Adrenal gland (tissue), 12 donors: ENCODE results near the gene PML. TPM values are rescaled to one million over a fixed set of nuclear protein-coding genes. Genes with fewer than 3 reads are reported as not detected.

Experiments
- DNase-seq, 7 donors: peaks; one replicate each; pipeline ENCODE4 v3.0.0-alpha.2; 2019 to 2020
- H3K27ac ChIP-seq, 5 donors: fragments of 200-600 bp; sonication (generic) in 4 of 5; 1 replicate in 3 of 5; 2 replicates in 2 of 5; pipeline versions ENCODE4 v1.5.1 to v1.8.0; 2016 to 2020; ENCODE audit warnings: mild to moderate bottlenecking in 1 of 5
- H3K27me3 ChIP-seq: fragments of 200-600 bp; 2 replicates; pipeline ENCODE4 v1.8.0; 2021
- H3K36me3 ChIP-seq, 2 donors: fragments of 200-600 bp; replicated peaks in 1 of 2; 1 replicate in 1 of 2; 2 replicates in 1 of 2; pipeline versions ENCODE4 v1.5.1 to v1.8.0; 2018 to 2022
- H3K4me1 ChIP-seq, 2 donors: fragments of 200-600 bp; replicated peaks in 1 of 2; 1 replicate in 1 of 2; 2 replicates in 1 of 2; pipeline versions ENCODE4 v1.5.1 to v1.8.0; 2018 to 2021
- H3K4me3 ChIP-seq, 4 donors: fragments of 200-600 bp; sonication (generic) in 3 of 4; one replicate each; pipeline ENCODE4 v1.5.1; 2016 to 2018
- H3K9me3 ChIP-seq, 3 donors: fragments of 200-600 bp; sonication (generic) in 1 of 3; replicated peaks in 1 of 3; 1 replicate in 2 of 3; 2 replicates in 1 of 3; pipeline versions ENCODE4 v1.5.1 to v1.8.0; 2016 to 2021
- CTCF ChIP-seq, 6 experiments: fragments of 450-650 bp in 4 of 6; fragments of 200-600 bp in 2 of 6; sonication (generic) in 1 of 6; IDR thresholded peaks; 1 replicate in 5 of 6; 2 replicates in 1 of 6; pipeline versions ENCODE4 v1.5.1 to v1.8.0; 2016 to 2021; ENCODE audit warnings: antibody characterized with exemption in 6 of 6, mild to moderate bottlenecking in 2 of 6, moderate library complexity in 1 of 6
- POLR2A ChIP-seq, 2 donors: fragments of 450-650 bp; IDR thresholded peaks; one replicate each; pipeline ENCODE4 v1.6.1; 2017; ENCODE audit warnings: antibody characterized with exemption in 2 of 2, mild to moderate bottlenecking in 2 of 2, moderate library complexity in 1 of 2
- WGBS, 4 donors: extraction: QIAGEN DNeasy Blood & Tissue Kit in 2 of 4; methylation state at CpG; one replicate each; pipeline versions ENCODE4 v1.1.5 to v1.1.7; 2013 to 2017; 5-methylcytosine and 5-hydroxymethylcytosine counted together
- intact Hi-C, 2 donors: fragments of 100-400 bp; cut with DNase I; formaldehyde crosslinking; loops; one replicate each; pipeline versions ENCODE4 v1.14.1 to v1.15.0; 2022 to 2023
- polyA plus RNA-seq, 3 donors: library from polyadenylated mRNA; stranded (reverse); fragments of 200-250 nt in 2 of 3; fragments of 350-450 nt in 1 of 3; fragmentation: Illumina TruSeq in 1 of 3; extraction: RNeasy Lipid Tissue Mini Kit (QIAGEN cat#74804) in 1 of 3; gene quantifications; one replicate each; pipeline ENCODE4 v1.2.3, GENCODE V29; 2013 to 2014
- total RNA-seq, 9 donors: library from RNA; depleted of rRNA in 4 of 9; stranded (reverse); fragments of >200 nt in 4 of 9; fragments of 120-200 nt in 1 of 9; fragmentation: NEBNext Ultra II Directional in 1 of 9; extraction: Animal tissue kit (Norgen Biotek cat#: 25700) in 1 of 9; gene quantifications; one replicate each; pipeline versions ENCODE4 v1.1.0 to v1.2.4, GENCODE V29; 2013 to 2023
- donor health status: healthy with polysubstance abuse.
- donor health status: Bipolar disorder and iron deficiency.
- donor health status: DM: yes; HTN: yes; CAD: no.
- donor health status: DM: no; HTN: no; CAD: no.
- donor health status: DM: no; HTN: no; CAD: no.
- donor health status: DM: yes; HTN: yes; CAD: no.

Gene PML
- total and polyA plus RNA-seq, 12 donors, result 7.0 to 103 (median 58.7) TPM

DNA sequence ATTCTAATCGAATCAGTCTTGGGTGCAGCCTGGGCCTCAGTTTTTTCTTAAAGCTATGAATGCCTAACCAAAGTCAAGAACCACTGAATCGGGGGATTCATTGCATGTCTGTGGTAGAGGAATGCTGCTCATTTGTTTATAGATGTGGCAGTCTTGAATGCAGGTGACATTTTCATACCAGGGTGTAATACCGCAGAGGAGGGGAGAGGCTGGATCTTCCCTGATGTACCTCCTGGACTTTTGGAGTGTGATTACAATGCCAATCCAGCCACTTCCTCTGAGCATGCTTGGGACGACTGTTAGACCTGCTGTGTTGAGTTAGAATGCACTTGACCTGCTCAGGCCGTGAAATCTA, 45.1 kb downstream of the PML start:
- 78 to 86% (median 83%) methylated on average over 4 to 5 of the region's 5 CpGs for whole genome bisulfite sequencing, 4 donors
- H3K27ac ChIP-seq, result peak overlapping the region in 3 of 5 donors; percentile 15 to 82 (median 52)
- H3K4me3 ChIP-seq, result no peak overlapping the region
- TF ChIP-seq CTCF (IDR thresholded peaks at IDR 0.05) (no peak), POLR2A (IDR thresholded peaks at IDR 0.05) (no peak)
- intact Hi-C loops, result loop anchor here in 1 of 2 donors (5.0 kb wide), 1 partner anchor 67 kb away; no protein-coding TSS in a partner anchor
- DNase-seq, result no peak
- no peaks in the 10 kb centered on the region for H3K27me3 ChIP-seq
- peaks cover 0 to 8% of the 10 kb centered on the region in 2 donors for H3K4me1 ChIP-seq
- peaks cover 0 to 18% of the 10 kb centered on the region in 2 donors for H3K36me3 ChIP-seq
- no peaks in the 10 kb centered on the region for H3K9me3 ChIP-seq

DNA sequence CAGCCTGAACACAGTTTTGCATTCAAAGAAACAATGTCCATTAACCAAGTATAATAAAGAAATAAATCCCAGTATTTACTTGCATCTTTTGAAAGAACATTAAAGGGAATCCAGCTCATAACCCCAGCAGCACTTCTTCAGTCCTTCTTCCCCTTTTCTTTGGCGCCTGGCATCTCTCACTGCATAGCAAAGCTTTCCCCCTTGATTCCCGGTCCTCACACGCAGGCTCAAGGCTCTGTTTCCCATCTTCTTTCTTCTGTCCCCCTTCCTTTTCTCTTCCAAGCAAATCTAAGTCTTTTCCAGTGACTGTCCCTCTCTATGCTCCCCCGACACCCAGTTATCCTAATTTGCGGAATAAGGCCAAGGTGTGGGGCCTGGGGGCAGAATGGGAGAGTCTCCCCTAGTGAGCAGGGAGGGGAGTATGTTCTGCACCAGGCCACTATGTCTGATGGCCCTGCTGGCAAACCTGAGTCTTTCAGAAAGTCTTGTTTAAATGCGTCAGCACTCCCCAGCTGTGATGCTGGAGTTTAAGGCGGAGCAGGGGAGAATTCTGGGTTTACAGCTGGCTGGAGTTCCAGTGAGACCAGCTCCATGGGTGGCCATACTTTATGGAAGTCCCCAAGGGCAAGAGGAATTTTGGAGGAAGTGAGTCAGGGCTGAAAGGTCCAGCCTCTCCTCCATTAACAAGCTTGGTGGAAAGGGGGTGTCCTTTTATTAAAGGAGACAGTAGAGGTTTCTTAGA, 45.8 kb downstream of the PML start:
- 84 to 85% (median 84%) methylated on average over 7 of the region's 7 CpGs for WGBS, 4 donors
- Histone ChIP-seq H3K4me1 (peaks cover 0 to 8% of the 10 kb centered on the region in 2 donors), H3K27ac (peak overlapping the region in 3 of 5 donors; percentile 15 to 86 (median 67)), H3K27me3 (no peaks in the 10 kb centered on the region), H3K9me3 (no peaks in the 10 kb centered on the region), H3K36me3 (peaks cover 0 to 12% of the 10 kb centered on the region in 2 donors), H3K4me3 (no peak overlapping the region)
- TF ChIP-seq CTCF (IDR thresholded peaks at IDR 0.05) (peak in 1 of 6 experiments; percentile 18), POLR2A (IDR thresholded peaks at IDR 0.05) (no peak)
- peak in 6 of 7 donors; percentile 35 to 82 (median 54) for DNase-seq
- intact Hi-C loops, result no loop called here

- Histone ChIP-seq H3K27me3 (no peaks in the 10 kb centered on the region), H3K4me3 (no peak overlapping the region), H3K36me3 (peaks cover 0 to 2% of the 10 kb centered on the region in 2 donors), H3K27ac (peak overlapping the region in 4 of 5 donors; percentile 27 to 86 (median 60)), H3K4me1 (peaks cover 0 to 8% of the 10 kb centered on the region in 2 donors), H3K9me3 (no peaks in the 10 kb centered on the region)
- WGBS, 4 donors, result 90 to 95% (median 91%) methylated on average over 10 of the region's 10 CpGs
- no peak for TF ChIP-seq POLR2A (IDR thresholded peaks at IDR 0.05)
- no peak for TF ChIP-seq CTCF (IDR thresholded peaks at IDR 0.05)
- intact Hi-C loops, result no loop called here
- DNase-seq, result no peak
Observed at GRCh38 chr15:74041311-74041756, 46.8 kb downstream of the PML start.

DNA sequence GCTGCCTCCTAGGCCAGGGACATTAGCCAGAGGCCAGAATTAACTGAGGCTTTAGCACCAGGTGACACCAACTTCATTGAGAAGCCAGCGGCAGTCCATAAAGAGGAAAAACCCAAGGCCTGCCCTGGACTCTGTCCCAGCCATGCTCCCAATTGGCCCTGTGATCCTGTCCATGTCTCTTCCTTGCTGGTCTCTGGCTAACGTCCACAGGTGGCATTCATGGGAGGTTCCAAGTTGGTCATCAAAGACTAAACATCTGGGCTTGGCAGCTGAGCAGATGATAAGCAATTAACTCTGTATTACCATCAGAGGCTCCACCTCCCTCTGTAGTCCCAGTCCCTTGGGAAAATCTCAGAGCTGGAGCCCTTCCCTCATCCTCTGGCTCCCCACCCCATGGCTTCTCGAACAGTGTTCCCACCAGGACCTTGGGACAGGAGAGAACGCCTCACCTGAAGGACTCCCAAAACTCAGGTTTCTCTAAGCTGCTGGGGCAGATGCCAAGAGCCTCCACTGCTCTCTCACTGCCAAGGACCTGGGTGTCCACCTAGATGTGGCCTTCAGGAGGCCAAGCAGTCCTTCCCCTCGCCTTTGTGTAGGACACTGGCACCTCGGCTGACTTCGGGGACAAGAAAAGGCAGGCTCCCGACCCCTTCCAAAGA, 47.4 kb downstream of the PML start:
- Histone ChIP-seq H3K4me3 (no peak overlapping the region), H3K9me3 (no peaks in the 10 kb centered on the region), H3K36me3 (no peaks in the 10 kb centered on the region), H3K27ac (peak overlapping the region in 2 of 5 donors; percentile 53 to 86), H3K4me1 (peaks cover 0 to 8% of the 10 kb centered on the region in 2 donors), H3K27me3 (no peaks in the 10 kb centered on the region)
- TF ChIP-seq POLR2A (IDR thresholded peaks at IDR 0.05), result no peak
- TF ChIP-seq CTCF (IDR thresholded peaks at IDR 0.05), result no peak
- 79 to 89% (median 86%) methylated on average over 5 to 8 of the region's 8 CpGs for WGBS, 4 donors
- intact Hi-C loops, result no loop called here
- DNase-seq, result no peak
